DMS53 treated with DMSO at 0.1 percent for 48 hours (cell line): ENCODE data around the gene BGN.

Experiments
- DNase-seq: peaks from one replicate; lab custom pipeline; 2025; ENCODE audit not compliant: unreplicated experiment; lab: John Stamatoyannopoulos, UW

BGN gene

GRCh38 chrX:153494541-153495361, at the start of gene BGN:
Gene BGN, plus strand, starts transcription at chrX:153494980. Its CDS starts 9,652 bp downstream, at chrX:153504632.
- DNase-seq, result no peak

DNA sequence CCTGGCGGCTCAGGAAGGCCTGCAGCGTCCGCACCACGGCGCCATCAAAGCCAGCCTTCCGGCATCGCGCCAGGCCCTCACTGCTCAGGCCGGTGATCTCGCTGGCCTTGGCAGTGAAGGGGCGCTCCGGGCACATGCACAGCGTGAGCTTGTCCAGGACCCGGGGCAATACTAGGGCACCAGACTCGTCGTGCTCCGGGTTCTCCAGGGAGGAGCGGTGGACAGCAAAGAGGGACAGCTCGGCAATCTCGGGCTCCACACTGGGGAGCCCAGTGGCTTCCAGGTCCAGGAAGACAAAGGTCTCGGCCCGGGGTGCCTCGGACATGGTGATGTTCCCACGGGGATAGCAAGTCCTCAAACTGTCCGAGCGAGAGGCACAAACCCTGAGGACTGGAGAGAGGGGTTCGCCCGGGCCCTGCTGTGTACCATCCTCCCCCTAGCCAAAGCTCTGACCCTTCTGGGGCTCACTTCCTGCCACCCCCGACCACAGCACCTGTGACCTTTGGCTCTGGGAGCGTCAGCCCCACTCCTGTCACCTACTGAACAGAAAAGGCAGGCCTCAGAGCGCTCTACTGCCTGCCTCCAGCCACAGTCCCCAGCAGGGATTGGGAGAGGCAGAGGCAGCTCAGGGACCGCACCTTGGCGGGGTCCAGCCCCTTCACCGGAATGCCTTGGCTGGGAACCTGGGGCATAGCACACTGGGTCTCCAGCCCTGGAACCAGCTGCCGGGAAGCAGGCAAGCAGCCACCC, 49.5 kb upstream of the BGN start:
- DNase-seq, result no peak

DNA sequence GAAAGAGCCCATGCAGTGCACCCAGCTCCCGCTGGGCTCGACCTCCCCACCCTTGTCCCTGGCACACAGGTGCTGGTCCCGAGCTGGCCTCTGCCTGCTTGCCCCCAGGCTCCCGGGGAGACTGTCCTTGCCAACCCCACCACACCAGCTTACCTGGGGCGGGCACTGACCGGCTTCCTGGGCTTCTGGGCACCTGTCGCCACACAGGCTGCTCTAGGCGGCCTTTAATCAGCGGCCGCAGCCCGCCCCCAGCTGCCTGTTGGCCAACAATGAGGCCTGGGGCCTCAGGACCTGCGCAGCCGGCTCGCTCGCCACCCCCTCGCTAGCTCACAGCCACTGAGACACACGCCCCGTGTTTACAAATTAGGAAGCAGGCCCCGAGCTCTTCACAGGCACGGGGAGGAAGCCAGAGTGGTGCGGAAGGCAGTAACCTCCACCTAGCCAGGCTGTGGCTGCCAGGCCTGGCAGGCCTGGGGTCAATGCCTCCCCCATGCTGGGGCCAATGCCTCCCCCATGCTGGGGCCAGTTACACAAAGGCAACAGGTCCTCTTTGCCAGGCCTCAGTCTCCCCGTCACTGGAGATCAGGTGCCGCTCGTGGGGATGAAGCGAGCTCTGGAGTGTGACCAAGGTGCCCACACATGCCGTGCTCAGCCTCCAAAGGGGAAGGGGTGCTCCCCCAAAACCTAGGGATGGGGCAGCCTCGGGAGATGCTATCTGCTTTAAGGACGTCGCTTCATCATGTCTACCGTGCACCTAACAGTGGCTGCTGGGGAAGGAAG, 48.7 kb upstream of the BGN start, which contains the start of gene TREX2:
TSS of gene TREX2 (minus strand) at position 201 of the 780 bp plus-strand sequence. CDS start 626 bp downstream, outside the sequence.
- DNase-seq, result no peak

DNA sequence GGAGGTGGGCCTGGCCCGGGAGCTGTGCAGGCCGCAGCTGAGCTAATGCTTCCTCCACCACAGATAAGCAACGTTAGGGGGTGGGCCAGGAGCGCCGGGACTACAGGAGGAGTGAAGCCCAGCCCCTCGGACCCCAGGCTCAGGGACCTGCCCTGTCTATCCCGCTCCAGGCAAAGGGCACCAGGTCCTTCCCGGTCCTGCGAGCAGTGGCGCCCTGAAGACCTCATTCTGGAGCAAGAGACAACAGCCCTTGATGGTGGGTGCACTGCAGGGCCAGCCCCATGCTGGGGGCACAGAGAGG, 48.2 kb upstream of the BGN start:
- no peak for DNase-seq

- no peak for DNase-seq
These were observed 47.7 kb upstream of the BGN start for GRCh38 chrX:153446950-153447580.

GRCh38 chrX:153447581-153447960, 47.2 kb upstream of the BGN start:
- no peak for DNase-seq

DNA sequence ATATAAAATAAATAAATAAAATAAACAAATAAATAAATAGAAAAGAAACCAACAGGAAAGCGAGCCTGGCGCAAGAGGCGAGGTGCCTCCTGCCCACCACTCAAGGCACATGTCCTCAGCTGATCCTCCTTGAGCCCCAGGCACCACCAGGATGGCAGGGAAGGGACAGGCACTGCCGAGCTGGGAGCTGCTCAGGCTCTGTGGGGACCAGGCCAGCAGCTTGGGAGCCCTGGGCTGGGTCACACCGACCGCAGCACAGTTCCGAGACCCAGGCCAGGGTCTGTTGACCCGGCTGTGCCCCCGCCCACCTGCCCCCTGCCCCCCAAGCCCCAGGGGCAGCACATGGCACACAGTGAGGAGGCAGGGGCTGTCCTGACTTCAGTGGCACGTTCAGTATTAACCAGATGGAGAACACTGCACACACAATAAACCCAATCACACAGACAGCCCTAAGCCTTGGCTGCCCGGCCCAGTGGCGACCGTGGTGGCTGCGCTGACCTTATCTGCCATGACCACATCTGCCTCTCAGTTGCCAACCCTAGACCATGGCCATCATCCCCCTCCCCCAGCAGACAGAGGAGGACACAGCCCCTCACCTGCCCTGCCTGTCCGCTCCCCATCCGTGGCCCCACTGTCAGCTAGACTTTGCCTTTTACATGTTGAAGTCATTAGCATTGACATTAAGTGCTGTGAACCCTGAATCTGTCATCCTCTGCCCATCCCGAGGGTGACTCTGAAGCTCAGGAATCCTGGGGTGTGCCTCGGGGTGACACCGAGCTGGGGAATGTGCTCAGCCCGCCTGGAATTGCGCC, 46.0 kb upstream of the BGN start:
- DNase-seq, result no peak

DNA sequence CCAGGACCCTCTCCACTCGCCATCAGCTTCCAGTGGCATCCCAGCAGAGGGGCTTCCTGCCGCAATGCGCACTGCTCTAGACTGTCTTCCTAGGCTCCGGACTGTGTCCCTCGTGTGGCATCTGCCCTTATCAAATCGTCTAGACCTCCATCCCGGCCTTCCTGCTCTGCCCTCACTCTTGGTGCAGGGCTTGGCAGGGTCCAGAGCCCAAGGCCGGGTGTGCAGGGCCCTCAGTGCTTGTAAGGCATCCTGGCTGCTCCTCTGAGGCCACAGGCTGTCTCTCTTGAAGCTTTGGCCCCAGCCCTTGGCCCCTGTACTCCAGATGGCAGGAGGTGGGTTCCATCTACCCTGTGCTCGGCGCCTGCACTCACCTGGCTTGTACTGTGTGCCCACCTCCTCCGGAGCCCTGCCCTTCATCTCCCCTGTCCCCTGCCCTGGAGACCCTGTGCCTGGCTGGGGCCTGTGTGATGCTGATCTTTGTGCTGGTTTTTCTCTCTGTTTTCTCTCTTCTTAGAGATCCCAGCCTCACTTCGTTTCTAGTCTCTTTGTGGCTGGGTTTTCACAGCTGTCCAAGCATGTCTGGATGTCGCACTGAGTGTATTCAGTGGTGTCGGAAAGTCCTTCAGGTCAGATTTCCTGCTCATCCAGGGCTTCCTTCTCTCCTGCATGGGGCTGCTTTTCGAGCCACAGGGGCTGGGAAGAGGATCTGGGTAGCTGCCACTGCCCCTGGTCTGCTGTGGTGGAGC, 45.2 kb upstream of the BGN start:
- DNase-seq, result no peak

DNA sequence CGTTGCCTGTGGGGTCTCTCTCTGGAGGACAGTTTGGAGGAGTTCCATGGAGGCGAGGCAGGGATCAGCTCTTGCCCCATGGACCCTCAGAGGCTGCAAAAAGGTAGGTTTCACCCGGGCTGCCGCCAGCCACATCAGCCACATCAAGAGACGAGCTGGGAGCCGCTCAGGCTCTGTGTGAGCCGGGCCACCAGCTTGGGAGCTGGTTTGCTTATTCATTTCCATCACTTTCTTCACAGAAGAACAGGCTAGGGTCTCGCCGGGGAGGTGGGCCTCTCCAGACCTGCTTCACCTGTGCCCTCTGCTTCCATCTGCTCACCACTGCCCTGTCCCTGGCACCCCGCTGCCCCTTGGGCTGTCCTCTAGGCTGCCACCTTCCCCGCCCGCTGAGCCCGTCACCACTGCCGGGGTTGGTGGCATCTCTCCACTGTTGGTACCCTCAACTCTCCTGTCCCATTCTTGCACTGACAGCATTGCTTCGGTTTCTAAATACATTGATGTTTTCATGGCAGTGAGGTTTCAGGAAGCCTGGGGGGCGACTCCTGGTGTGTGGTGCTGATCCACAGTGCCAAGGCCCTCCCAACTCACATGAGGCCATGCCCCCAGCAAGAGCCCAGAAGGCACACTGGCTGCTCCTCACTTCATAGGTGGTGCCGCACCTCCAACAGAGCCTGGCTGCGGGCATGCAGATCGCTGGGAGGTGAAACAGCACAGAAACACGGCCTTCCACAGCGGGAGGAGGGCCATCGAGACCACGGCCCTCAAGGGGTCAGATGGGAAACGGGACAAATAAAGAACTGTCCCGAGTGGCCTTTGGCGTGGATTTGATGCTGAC, 44.4 kb upstream of the BGN start:
- no peak for DNase-seq

DNA sequence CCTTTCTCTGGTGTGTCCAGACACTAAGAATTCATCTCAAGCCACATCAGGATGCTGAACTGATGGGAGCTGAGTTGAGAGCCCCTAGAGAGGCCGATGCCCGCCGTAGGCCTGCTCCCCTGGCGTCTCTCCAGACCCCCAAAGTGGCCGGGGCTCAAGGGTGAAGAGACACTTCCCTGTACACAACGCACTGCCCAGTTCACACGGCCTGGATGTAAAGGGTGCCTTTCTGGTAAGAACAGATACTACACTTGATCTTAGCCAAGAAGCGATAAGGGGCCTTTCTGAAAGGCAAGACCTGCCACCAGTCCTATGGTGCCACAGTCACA, 43.9 kb upstream of the BGN start:
- no peak for DNase-seq

GRCh38 chrX:153454901-153455550, 39.8 kb upstream of the BGN start:
- DNase-seq, result no peak

DNA sequence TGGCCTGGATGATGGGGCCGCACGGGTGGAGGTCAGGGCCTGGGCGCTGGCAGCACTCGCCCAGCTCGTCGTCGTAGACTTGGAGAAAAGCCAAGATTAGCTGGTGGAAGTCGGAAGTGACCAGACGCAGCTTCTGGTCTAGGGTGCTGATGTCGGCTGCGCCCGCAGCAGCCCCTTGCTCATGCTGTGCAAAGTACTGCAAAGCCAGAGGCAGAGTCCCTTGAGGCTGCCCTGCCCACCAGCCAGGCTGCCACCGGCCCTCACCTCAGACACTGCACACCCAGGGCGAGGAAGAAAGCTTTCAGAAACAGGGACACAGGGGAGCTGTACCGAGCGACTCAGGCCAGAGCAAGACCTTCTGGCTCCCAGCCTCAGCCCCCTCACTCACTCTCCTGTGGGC, 39.2 kb upstream of the BGN start:
- no peak for DNase-seq

GRCh38 chrX:153456161-153456560, 38.6 kb upstream of the BGN start:
- no peak for DNase-seq

- DNase-seq, result no peak
These were observed 38.1 kb upstream of the BGN start for GRCh38 chrX:153456704-153457103.

GRCh38 chrX:153457136-153457825, 37.5 kb upstream of the BGN start:
- DNase-seq, result no peak

- no peak for DNase-seq
These were observed 36.8 kb upstream of the BGN start for GRCh38 chrX:153457827-153458466.

DNA sequence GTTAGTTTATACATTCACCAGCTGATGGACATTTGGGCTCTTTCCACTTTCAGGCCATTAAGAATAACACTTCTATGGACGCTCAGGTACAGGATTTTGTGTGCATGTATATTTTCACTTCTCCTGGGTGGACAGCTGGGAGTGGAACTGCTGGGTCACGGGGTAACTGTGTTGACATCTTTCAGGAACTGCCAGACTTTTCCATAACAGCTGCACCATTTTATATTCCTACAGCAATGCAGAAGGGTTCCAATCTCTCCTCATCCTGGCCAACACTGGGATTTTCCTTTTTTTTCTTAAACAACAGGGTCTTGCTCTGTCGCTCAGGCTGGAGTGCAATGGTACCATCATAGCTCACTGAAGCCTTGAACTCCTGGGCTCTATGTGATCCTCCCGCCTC, 36.3 kb upstream of the BGN start:
- no peak for DNase-seq
